GM19099 (cell line): ENCODE results near the gene TRIM14.

Experiments
- POLR2A ChIP-seq: IDR thresholded peaks from 3 replicates; pipeline ENCODE4 v1.6.1; 2011; ENCODE audit warnings: low read depth; ENCODE audit not compliant: insufficient read length; ENCODE audit errors: extremely low read depth

The TRIM14 gene

GRCh38 chr9:98146101-98146991 lies 27.3 kb upstream of the TRIM14 start:
- TF ChIP-seq POLR2A = no peak

GRCh38 chr9:98144631-98145030 lies 25.6 kb upstream of the TRIM14 start:
- TF ChIP-seq POLR2A = no peak

DNA sequence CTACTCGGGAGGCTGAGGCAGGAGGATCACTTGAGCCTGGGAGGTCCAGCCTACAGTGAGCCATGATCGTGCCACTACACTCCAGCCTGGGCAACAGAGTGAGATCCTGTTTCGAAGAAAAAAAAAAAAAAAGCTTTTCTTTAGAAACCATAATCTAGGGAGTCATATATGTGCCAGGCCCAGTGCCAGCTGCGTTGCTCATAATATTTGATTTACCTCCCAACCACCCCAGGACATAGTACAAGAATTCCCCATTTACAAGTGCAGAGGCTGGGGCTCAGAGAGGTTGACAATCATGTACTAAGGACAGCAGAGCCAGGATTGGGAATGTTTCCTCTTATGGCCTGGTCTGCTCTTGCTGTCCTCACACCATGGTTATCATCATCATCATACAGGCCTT lies 25.1 kb upstream of the TRIM14 start:
- TF ChIP-seq POLR2A = no peak

DNA sequence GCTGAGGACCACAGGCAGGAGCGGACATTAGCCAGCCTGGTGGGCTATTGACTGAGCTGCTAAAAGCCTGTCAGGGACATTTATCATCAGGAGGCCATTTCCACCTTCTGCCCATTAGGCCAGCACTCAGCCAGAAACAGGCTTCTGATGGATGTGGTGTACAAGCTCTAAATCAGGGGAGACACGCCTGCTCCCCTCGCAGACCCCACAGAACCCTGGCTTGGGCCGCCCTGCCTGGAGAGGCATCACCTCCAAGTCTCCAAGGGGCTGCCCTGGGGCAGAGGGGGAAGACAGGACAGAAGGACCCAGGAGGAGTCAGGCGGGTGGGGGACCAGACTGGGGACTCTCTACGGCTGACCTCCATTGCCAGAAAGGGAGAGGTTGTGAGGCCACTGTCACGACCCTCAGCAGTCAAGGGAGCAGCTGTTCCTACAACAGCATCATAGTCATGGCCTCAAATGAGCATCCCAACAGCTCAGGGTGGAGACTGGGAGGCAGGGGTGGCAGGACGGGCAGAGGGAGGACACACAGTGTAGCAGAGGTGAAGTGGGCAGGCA lies 24.0 kb upstream of the TRIM14 start:
- TF ChIP-seq POLR2A = no peak

DNA sequence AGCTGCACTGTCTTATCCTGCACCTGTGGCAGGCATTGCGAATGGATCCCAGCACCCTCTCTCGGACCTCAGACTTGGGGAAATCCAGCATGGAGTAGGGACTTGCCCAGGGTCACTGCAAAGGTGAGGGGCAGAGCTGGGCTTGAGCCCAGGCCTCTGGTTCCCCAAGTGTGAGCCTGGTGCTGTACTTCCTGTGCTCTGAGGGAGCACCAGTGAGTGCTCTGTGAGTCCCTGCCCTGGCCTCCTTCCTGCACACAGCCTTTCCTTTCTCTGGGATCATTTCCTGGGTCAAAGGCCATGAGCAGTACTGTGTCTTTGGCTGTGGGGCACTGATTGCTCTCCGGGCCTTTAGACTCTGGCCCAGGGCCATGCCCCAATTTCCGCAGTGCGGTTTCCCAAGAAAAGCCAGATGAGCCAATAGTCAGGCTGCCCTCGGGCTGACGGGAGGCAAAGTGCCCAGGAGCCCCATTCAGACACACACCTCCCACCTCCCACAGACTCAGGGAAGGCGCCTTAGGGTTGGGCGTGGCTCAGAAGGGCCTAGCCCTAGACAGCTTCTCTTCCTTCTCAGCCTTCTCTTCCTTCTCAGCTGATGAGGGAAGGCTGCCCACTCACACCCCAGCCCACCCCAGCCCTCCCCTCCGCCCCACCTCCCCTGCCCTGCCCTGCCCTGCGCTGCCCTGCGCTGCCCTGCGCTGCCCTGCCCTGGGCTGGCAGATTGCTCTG lies 23.3 kb upstream of the TRIM14 start:
- TF ChIP-seq POLR2A = no peak

GRCh38 chr9:98140503-98140902 lies 21.5 kb upstream of the TRIM14 start:
- TF ChIP-seq POLR2A = no peak

- TF ChIP-seq POLR2A = no peak
These were observed 17.5 kb upstream of the TRIM14 start for GRCh38 chr9:98136489-98136888.

GRCh38 chr9:98135938-98136337 lies 16.9 kb upstream of the TRIM14 start:
- no peak for TF ChIP-seq POLR2A

DNA sequence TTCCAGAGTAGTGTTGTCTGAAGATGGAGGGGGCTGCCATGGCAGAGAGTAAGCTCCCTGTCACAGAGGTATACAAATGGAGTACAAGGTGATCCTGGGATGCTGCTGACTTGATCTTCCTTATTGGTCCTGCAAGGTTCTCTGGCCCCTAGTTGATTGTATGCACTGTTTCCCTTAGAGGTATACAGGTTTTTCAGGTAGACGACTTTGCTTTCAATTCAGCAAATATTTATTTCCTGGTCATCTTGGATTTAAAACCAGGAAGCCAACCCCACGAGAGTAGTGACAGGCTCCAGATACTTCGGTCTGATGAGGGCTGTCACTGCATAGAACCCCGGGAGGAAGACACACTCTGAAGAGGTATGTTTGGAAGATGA lies 16.5 kb upstream of the TRIM14 start:
- TF ChIP-seq POLR2A = no peak

- no peak for TF ChIP-seq POLR2A
These were observed 15.9 kb upstream of the TRIM14 start for GRCh38 chr9:98134702-98135557.

GRCh38 chr9:98132806-98133631 lies 14.0 kb upstream of the TRIM14 start:
- no peak for TF ChIP-seq POLR2A

DNA sequence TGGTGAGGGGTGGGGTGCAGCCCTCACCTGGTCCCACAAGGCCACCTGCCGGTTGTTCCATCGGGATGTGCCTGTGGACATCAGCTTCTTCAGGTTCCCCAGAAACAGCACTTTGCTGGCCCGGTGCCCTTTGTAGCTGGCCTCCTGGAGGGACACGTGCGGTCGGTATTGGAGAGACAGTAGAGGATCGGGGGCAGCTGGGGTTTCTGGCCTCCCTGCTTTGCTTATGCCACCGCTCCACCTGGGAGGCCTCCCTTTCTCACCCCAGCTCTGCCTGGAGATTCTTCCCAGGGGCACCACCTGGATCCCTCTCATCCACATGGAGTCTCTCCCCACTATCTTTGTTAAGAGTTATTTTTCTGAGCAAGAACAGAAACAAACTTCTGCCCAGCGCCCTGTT lies 13.1 kb upstream of the TRIM14 start:
- no peak for TF ChIP-seq POLR2A

- TF ChIP-seq POLR2A = no peak
These were observed 11.7 kb upstream of the TRIM14 start for GRCh38 chr9:98130576-98131228.
